ENCODE measurements around the gene CLIC4. TPM values are rescaled to one million over a fixed set of nuclear protein-coding genes. Genes with fewer than 3 reads are reported as not detected.

Gene CLIC4
- total and polyA plus RNA-seq, 10 donors = 17.0 to 99.6 (median 71.2) TPM

- no peaks in the 10 kb centered on the region for H3K27me3 ChIP-seq (replicated peaks in 1 of 7)
- intact Hi-C loops (cut with DNase I; ENCODE audit: low total_unique reads) = loop anchor here (10.0 kb wide), 1 partner anchor 45 kb away; the partner anchor contains the start of gene CLIC4
- H3K9me3 ChIP-seq = no peaks in the 10 kb centered on the region
- no peaks in the 10 kb centered on the region for H3K36me3 ChIP-seq
- WGBS, 5 donors = 85 to 92% (median 87%) methylated on average over 6 to 7 of the region's 7 CpGs
- no peak overlapping the region for H3K27ac ChIP-seq
- H3K4me3 ChIP-seq = no peak overlapping the region
- peaks cover 12 to 26% (median 21%) of the 10 kb centered on the region in 6 donors for H3K4me1 ChIP-seq
- no peak for DNase-seq
- TF ChIP-seq CTCF (IDR thresholded peaks at IDR 0.05 in 8 of 11, conservative IDR thresholded peaks at IDR 0.05 in 3 of 11) (no peak), POLR2A (IDR thresholded peaks at IDR 0.05) (no peak), POLR2AphosphoS5 (IDR thresholded peaks at IDR 0.05) (no peak)
Observed at GRCh38 chr1:24699628-24700027, 45.6 kb upstream of the CLIC4 start.

- no peak for DNase-seq
- WGBS, 5 donors = 87 to 95% (median 94%) methylated on average over 8 of the region's 8 CpGs
- no peak overlapping the region for H3K27ac ChIP-seq
Observed at GRCh38 chr1:24702511-24703293, 42.5 kb upstream of the CLIC4 start.

DNA sequence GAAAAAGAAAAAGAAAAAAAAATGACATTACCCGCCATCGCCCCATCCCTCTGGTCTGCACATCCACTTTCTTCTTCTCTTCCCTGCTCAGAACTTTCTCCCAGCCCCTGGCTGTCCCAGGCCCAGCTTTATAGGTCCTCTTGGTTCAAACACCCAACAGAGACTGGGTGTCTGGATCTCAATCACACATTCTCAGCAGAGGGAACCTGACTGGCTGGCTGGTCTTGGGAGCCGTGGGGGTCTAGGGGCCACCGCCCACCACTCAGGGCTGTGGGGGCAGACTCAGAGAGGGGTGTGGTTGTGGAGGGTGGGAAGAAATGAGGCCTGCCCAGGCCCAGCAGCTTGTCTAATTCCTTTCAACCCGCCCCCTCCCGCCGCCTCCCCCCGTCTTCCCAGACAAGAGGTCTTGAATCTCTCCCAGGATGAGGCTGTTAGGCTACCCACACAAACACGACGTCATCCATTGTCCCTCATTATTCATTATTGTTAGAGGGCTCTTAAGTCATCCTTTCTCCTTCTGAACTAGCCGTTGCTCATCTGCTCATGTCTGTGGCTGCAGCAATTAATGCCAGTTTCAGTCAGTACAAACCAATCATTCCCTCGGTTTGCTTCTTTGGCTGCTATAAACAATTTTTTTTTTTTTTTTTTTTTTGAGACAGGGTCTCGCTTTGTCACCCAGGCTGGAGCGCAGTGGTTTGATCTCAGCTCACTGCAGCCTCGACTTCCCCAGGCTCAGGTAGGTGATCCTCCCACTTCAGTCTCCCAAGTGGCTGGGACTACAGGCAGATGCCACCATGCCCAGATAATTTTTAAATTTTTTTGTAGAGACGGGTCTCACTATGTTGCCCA is 40.6 kb upstream of the CLIC4 start:
- H3K9me3 ChIP-seq = no peaks in the 10 kb centered on the region
- H3K27me3 ChIP-seq (replicated peaks in 1 of 7) = no peaks in the 10 kb centered on the region
- TF ChIP-seq CTCF (IDR thresholded peaks at IDR 0.05 in 8 of 11, conservative IDR thresholded peaks at IDR 0.05 in 3 of 11) (no peak), POLR2A (IDR thresholded peaks at IDR 0.05) (no peak), POLR2AphosphoS5 (IDR thresholded peaks at IDR 0.05) (no peak)
- intact Hi-C loops (cut with DNase I; ENCODE audit: low total_unique reads) = no loop called here
- H3K36me3 ChIP-seq = no peaks in the 10 kb centered on the region
- WGBS, 5 donors = 72 to 84% (median 82%) methylated on average over 14 to 16 of the region's 16 CpGs
- H3K4me3 ChIP-seq = peak overlapping the region in 1 of 8 donors; percentile 25
- H3K27ac ChIP-seq = peak overlapping the region in 6 of 8 donors; percentile 39 to 70 (median 50)
- H3K4me1 ChIP-seq = peaks cover 6 to 28% (median 13%) of the 10 kb centered on the region in 6 donors
- DNase-seq = no peak

More at GRCh38 chr1:24702511-24703293, 42.5 kb upstream of the CLIC4 start:
- Histone ChIP-seq H3K36me3 (no peaks in the 10 kb centered on the region), H3K9me3 (no peaks in the 10 kb centered on the region), H3K4me3 (no peak overlapping the region), H3K4me1 (peaks cover 6 to 18% (median 11%) of the 10 kb centered on the region in 6 donors), H3K27me3 (replicated peaks in 1 of 7) (no peaks in the 10 kb centered on the region)
- TF ChIP-seq POLR2A (IDR thresholded peaks at IDR 0.05) (no peak), CTCF (IDR thresholded peaks at IDR 0.05 in 8 of 11, conservative IDR thresholded peaks at IDR 0.05 in 3 of 11) (no peak), POLR2AphosphoS5 (IDR thresholded peaks at IDR 0.05) (no peak)
- intact Hi-C loops (cut with DNase I; ENCODE audit: low total_unique reads) = no loop called here

All from spleen (tissue), 11 donors.